Spleen (tissue), 11 donors: ENCODE results near the gene NTRK1. TPM values are rescaled to one million over a fixed set of nuclear protein-coding genes. Genes with fewer than 3 reads are reported as not detected.

Experiments
- DNase-seq: peaks from one replicate; pipeline ENCODE4 v3.0.0-alpha.2; 2020
- H3K27ac ChIP-seq, 8 donors: fragments of 200-600 bp; sonication (generic) in 7 of 8; 1 replicate in 4 of 8; 2 replicates in 4 of 8; pipeline versions ENCODE4 v1.5.0 to v1.8.0; 2016 to 2021; ENCODE audit warnings: inconsistent platforms in 4 of 8, mild to moderate bottlenecking in 4 of 8, moderate library complexity in 1 of 8
- H3K27me3 ChIP-seq, 7 donors: fragments of 200-600 bp; sonication (generic) in 6 of 7; replicated peaks in 1 of 7; 1 replicate in 4 of 7; 2 replicates in 3 of 7; pipeline versions ENCODE4 v1.5.0 to v1.8.0; 2016 to 2021; ENCODE audit warnings: inconsistent platforms in 3 of 7, mild to moderate bottlenecking in 1 of 7
- H3K36me3 ChIP-seq, 6 donors: fragments of 200-600 bp; sonication (generic) in 5 of 6; 1 replicate in 4 of 6; 2 replicates in 2 of 6; pipeline versions ENCODE4 v1.5.0 to v1.8.0; 2016 to 2021; ENCODE audit warnings: inconsistent platforms in 2 of 6
- H3K4me1 ChIP-seq, 6 donors: fragments of 200-600 bp; sonication (generic) in 5 of 6; 1 replicate in 3 of 6; 2 replicates in 3 of 6; pipeline versions ENCODE4 v1.5.0 to v1.8.0; 2016 to 2021; ENCODE audit warnings: inconsistent platforms in 3 of 6
- H3K4me3 ChIP-seq, 8 donors: fragments of 200-600 bp; sonication (generic) in 7 of 8; 1 replicate in 4 of 8; 2 replicates in 4 of 8; pipeline versions ENCODE4 v1.5.0 to v1.8.0; 2016 to 2021; ENCODE audit warnings: inconsistent platforms in 4 of 8, mild to moderate bottlenecking in 4 of 8, moderate library complexity in 2 of 8
- H3K9me3 ChIP-seq, 8 donors: fragments of 200-600 bp; sonication (generic) in 7 of 8; 1 replicate in 4 of 8; 2 replicates in 4 of 8; pipeline versions ENCODE4 v1.5.0 to v1.8.0; 2016 to 2021; ENCODE audit warnings: inconsistent platforms in 4 of 8
- CTCF ChIP-seq, 11 experiments: fragments of 200-600 bp in 7 of 11; fragments of 450-650 bp in 4 of 11; sonication (generic) in 4 of 11; IDR thresholded peaks in 8 of 11; conservative IDR thresholded peaks in 3 of 11; 1 replicate in 7 of 11; 2 replicates in 4 of 11; pipeline versions ENCODE4 v1.4.0 to v1.8.0; 2016 to 2021; ENCODE audit warnings: antibody characterized with exemption in 11 of 11, inconsistent platforms in 4 of 11, mild to moderate bottlenecking in 1 of 11
- POLR2A ChIP-seq, 3 donors: fragments of 450-650 bp; IDR thresholded peaks; one replicate each; pipeline ENCODE4 v1.5.1; 2017; ENCODE audit warnings: antibody characterized with exemption in 3 of 3, mild to moderate bottlenecking in 1 of 3
- POLR2AphosphoS5 ChIP-seq, 3 donors: sonication (generic); formaldehyde crosslinking; IDR thresholded peaks; one replicate each; pipeline ENCODE4 v1.5.1; 2017; ENCODE audit warnings: antibody characterized with exemption in 3 of 3
- WGBS, 5 donors: extraction: QIAGEN DNeasy Blood & Tissue Kit in 3 of 5; methylation state at CpG; one replicate each; pipeline versions ENCODE4 v1.1.5 to v1.1.7; 2013 to 2018; 5-methylcytosine and 5-hydroxymethylcytosine counted together
- intact Hi-C: fragments of 100-400 bp; cut with DNase I; formaldehyde crosslinking; loops from one replicate; pipeline ENCODE4 v1.15.0; 2023; ENCODE audit warnings: low total_unique reads
- polyA plus RNA-seq, 3 donors: library from polyadenylated mRNA; stranded (reverse); fragments of 200-250 nt; gene quantifications; one replicate each; pipeline ENCODE4 v1.2.1, GENCODE V29; 2013
- total RNA-seq, 7 donors: library from RNA; depleted of rRNA in 3 of 7; stranded (reverse); fragments of >200 nt in 3 of 7; fragmentation: NEBNext Ultra II Directional in 4 of 7; extraction: Animal tissue kit (Norgen Biotek cat#: 25700) in 4 of 7; gene quantifications; one replicate each; pipeline versions ENCODE4 v1.1.0 to v1.2.1, GENCODE V29; 2016 to 2021
- donor health status: healthy with polysubstance abuse.
- donor health status: DM: no; HTN: no; CAD: no; lungs with moderate emphysema.
- donor health status: DM: no; HTN: no; CAD: no.
- donor health status: Bipolar disorder and iron deficiency.
- donor health status: healthy.
- donor health status: DM: no; HTN: no; CAD: no.
- donor health status: DM: yes; HTN: yes; CAD: no.

Gene NTRK1
- total and polyA plus RNA-seq, 10 donors, result 0.09 to 1.4 (median 0.24) TPM; not detected in 4

GRCh38 chr1:156874572-156875340, 14.1 kb downstream of the NTRK1 start:
- H3K4me3 ChIP-seq, result no peak overlapping the region
- H3K36me3 ChIP-seq, result no peaks in the 10 kb centered on the region
- DNase-seq, result no peak
- intact Hi-C loops, result no loop called here
- H3K27ac ChIP-seq, result no peak overlapping the region
- TF ChIP-seq CTCF (IDR thresholded peaks at IDR 0.05 in 8 of 11, conservative IDR thresholded peaks at IDR 0.05 in 3 of 11) (no peak), POLR2AphosphoS5 (IDR thresholded peaks at IDR 0.05) (no peak), POLR2A (IDR thresholded peaks at IDR 0.05) (no peak)
- no peaks in the 10 kb centered on the region for H3K9me3 ChIP-seq
- 78 to 92% (median 88%) methylated on average over 16 of the region's 16 CpGs for WGBS, 5 donors
- peaks cover 0 to 46% (median 0%) of the 10 kb centered on the region in 7 donors for H3K27me3 ChIP-seq
- no peaks in the 10 kb centered on the region for H3K4me1 ChIP-seq

GRCh38 chr1:156875341-156875615, 14.6 kb downstream of the NTRK1 start:
- Histone ChIP-seq H3K4me3 (no peak overlapping the region), H3K36me3 (no peaks in the 10 kb centered on the region), H3K4me1 (no peaks in the 10 kb centered on the region), H3K27ac (no peak overlapping the region), H3K27me3 (peaks cover 0 to 48% (median 0%) of the 10 kb centered on the region in 7 donors), H3K9me3 (no peaks in the 10 kb centered on the region)
- intact Hi-C loops, result no loop called here
- TF ChIP-seq CTCF (IDR thresholded peaks at IDR 0.05 in 8 of 11, conservative IDR thresholded peaks at IDR 0.05 in 3 of 11) (no peak), POLR2A (IDR thresholded peaks at IDR 0.05) (no peak), POLR2AphosphoS5 (IDR thresholded peaks at IDR 0.05) (no peak)
- 56 to 88% (median 76%) methylated on average over 2 to 5 of the region's 5 CpGs for WGBS, 5 donors
- DNase-seq, result no peak

DNA sequence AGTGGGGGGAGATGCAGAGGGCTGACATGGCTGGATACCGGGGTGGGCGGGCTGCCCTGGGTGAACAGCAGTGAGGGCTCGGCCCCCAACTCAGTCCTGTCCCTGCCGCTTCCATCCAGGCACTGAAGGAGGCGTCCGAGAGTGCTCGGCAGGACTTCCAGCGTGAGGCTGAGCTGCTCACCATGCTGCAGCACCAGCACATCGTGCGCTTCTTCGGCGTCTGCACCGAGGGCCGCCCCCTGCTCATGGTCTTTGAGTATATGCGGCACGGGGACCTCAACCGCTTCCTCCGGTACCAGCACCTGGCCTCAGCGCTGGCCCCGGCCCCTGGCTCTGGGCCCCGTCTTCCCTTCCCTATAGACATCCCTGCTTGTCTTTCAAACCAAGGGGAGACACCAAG, 15.6 kb downstream of the NTRK1 start:
- Histone ChIP-seq H3K9me3 (no peaks in the 10 kb centered on the region), H3K36me3 (no peaks in the 10 kb centered on the region), H3K4me1 (no peaks in the 10 kb centered on the region), H3K27ac (no peak overlapping the region), H3K27me3 (peaks cover 0 to 58% (median 0%) of the 10 kb centered on the region in 7 donors), H3K4me3 (no peak overlapping the region)
- 54 to 62% (median 59%) methylated on average over 15 to 21 of the region's 21 CpGs for WGBS, 5 donors
- intact Hi-C loops, result no loop called here
- no peak for DNase-seq
- TF ChIP-seq POLR2AphosphoS5 (IDR thresholded peaks at IDR 0.05) (no peak), POLR2A (IDR thresholded peaks at IDR 0.05) (no peak), CTCF (IDR thresholded peaks at IDR 0.05 in 8 of 11, conservative IDR thresholded peaks at IDR 0.05 in 3 of 11) (no peak)

GRCh38 chr1:156877433-156878170, 16.9 kb downstream of the NTRK1 start:
- no peak overlapping the region for H3K4me3 ChIP-seq
- no peaks in the 10 kb centered on the region for H3K4me1 ChIP-seq
- no peak overlapping the region for H3K27ac ChIP-seq
- no peak for TF ChIP-seq POLR2AphosphoS5 (IDR thresholded peaks at IDR 0.05)
- TF ChIP-seq POLR2A (IDR thresholded peaks at IDR 0.05), result no peak
- no peak for TF ChIP-seq CTCF (IDR thresholded peaks at IDR 0.05 in 8 of 11, conservative IDR thresholded peaks at IDR 0.05 in 3 of 11)
- intact Hi-C loops, result no loop called here
- no peak for DNase-seq
- H3K27me3 ChIP-seq, result peaks cover 0 to 71% (median 0%) of the 10 kb centered on the region in 7 donors
- WGBS, 5 donors, result 72 to 85% (median 83%) methylated on average over 5 of the region's 5 CpGs
- no peaks in the 10 kb centered on the region for H3K36me3 ChIP-seq
- no peaks in the 10 kb centered on the region for H3K9me3 ChIP-seq
